Islet precursor cell (in vitro differentiated cells): ENCODE data around the gene GRIK4.
A peak's percentile ranks its signal among the peaks of the same experiment; 100 is the strongest.

Source experiments
- DNase-seq: peaks from one replicate; pipeline ENCODE4 v3.0.0-alpha.2; 2018

GRIK4 gene

GRCh38 chr11:120681434-120682331 is 170.1 kb downstream of the GRIK4 start:
- DNase-seq: no peak

- DNase-seq: no peak
These were observed 170.7 kb downstream of the GRIK4 start for GRCh38 chr11:120682332-120682649.

GRCh38 chr11:120682866-120683265 is 171.3 kb downstream of the GRIK4 start:
- DNase-seq: peak; percentile 35

- DNase-seq: no peak
These were observed 175.0 kb downstream of the GRIK4 start for GRCh38 chr11:120686516-120686915.

GRCh38 chr11:120688163-120688562 is 176.6 kb downstream of the GRIK4 start:
- no peak for DNase-seq

GRCh38 chr11:120689596-120690275 is 178.2 kb downstream of the GRIK4 start:
- DNase-seq: no peak

- no peak for DNase-seq
These were observed 178.9 kb downstream of the GRIK4 start for GRCh38 chr11:120690406-120690805.

- DNase-seq: no peak
These were observed 183.2 kb downstream of the GRIK4 start for GRCh38 chr11:120694726-120695125.

GRCh38 chr11:120695426-120695825 is 183.9 kb downstream of the GRIK4 start:
- DNase-seq: no peak

- no peak for DNase-seq
These were observed 184.4 kb downstream of the GRIK4 start for GRCh38 chr11:120695939-120696338.

GRCh38 chr11:120696597-120697218 is 185.2 kb downstream of the GRIK4 start:
- DNase-seq: no peak

- DNase-seq: no peak
These were observed 187.4 kb downstream of the GRIK4 start for GRCh38 chr11:120698918-120699317.

GRCh38 chr11:120702656-120703055 is 191.1 kb downstream of the GRIK4 start:
- no peak for DNase-seq

- DNase-seq: peak; percentile 27
These were observed 192.0 kb downstream of the GRIK4 start for GRCh38 chr11:120703358-120704152.

- peak; percentile 73 for DNase-seq
These were observed 192.8 kb downstream of the GRIK4 start for GRCh38 chr11:120704256-120704750.

- no peak for DNase-seq
These were observed 194.7 kb downstream of the GRIK4 start for GRCh38 chr11:120706257-120706656.

GRCh38 chr11:120707098-120707497 is 195.6 kb downstream of the GRIK4 start:
- peak; percentile 66 for DNase-seq

GRCh38 chr11:120707663-120708062 is 196.1 kb downstream of the GRIK4 start:
- DNase-seq: no peak

GRCh38 chr11:120708511-120709183 is 197.1 kb downstream of the GRIK4 start:
- no peak for DNase-seq

- DNase-seq: no peak
These were observed 198.3 kb downstream of the GRIK4 start for GRCh38 chr11:120709808-120710207.

- DNase-seq: peak; percentile 98
These were observed 199.0 kb downstream of the GRIK4 start for GRCh38 chr11:120710354-120711131.
